NT2/D1 (cell line): ENCODE data around the gene TCTN1.
"Not testable (repeated sequence)": the region's sequence is repeated elsewhere in the genome, so short reads cannot be mapped to it uniquely, and the experiment has no call there.

Experiments used
- SUZ12 ChIP-seq: IDR thresholded peaks from 2 replicates; pipeline ENCODE4 v1.6.1; 2011; ENCODE audit not compliant: insufficient read length, insufficient read depth; ENCODE audit errors: extremely low read depth
- YY1 ChIP-seq: IDR thresholded peaks from 2 replicates; pipeline ENCODE4 v1.6.1; 2011; ENCODE audit not compliant: insufficient read length, insufficient read depth
- ZNF274 ChIP-seq: IDR thresholded peaks from 2 replicates; pipeline ENCODE4 v1.6.1; 2011; ENCODE audit warnings: mild to moderate bottlenecking, low read depth, low read length

GRCh38 chr12:110602085-110602814, 11.7 kb upstream of the TCTN1 start:
- TF ChIP-seq ZNF274, YY1, SUZ12: not testable (repeated sequence)
